Measurements from ENCODE around the gene GABBR1. TPM values are rescaled to one million over a fixed set of nuclear protein-coding genes. Genes with fewer than 3 reads are reported as not detected.
A peak's percentile ranks its signal among the peaks of the same experiment; 100 is the strongest.

Gene GABBR1
- total and polyA plus RNA-seq, 2 of the 13 experiments (the other 11 are each of a cell fraction or from before 2014, with no cell fraction given): 0.07 to 0.37 TPM

DNA sequence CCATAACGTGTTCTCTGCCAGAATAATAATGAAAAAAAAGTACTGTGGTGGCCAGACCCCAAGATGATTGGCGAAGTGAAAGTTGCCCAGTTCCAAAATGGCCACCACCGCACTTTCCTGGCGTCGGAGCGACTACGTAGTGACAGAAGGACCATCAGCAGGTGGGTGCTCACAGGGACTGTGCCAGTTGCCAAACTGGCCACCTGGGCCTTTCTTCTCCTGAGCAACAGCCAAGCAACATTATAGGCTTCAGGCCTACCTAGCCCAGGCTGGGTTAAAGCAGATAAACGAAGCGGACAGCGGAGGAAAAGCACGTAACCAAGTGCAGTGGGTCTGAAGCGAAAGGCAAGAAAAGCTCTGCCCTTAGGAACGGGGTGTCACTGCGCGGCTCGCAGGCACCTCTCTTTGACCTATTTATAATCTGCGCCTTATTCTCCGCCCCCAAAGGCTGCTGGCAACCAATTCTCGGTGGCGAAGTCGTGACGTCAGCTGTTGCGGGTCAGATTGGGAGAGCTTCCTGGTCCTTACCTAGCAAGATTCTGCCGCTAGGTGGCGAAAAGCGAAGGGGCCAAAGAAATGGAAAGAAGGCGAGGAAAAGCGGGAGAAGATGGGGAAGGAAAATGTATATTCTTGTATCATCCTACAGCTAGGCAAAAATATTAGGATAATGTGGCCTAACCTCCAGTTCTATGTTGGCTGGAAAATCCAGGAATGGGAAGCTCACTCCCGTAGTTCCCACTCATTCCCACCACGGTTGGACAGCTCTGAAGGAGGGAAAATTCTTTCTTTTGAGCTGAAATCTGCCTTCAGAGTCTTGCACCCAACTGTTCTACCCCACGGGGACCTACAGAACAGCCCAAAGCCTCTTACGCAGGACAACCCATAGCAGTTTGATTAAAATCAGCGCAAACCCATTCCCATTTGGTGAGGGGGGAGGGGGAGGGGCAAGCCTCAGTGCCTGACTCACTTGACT, 17.0 kb upstream of the GABBR1 start (continued):
- no peak for TF ChIP-seq PAXIP1 (CRISPR knock-in tag; conservative IDR thresholded peaks at IDR 0.05)
- TF ChIP-seq HOXA3 (CRISPR knock-in tag; IDR thresholded peaks at IDR 0.05): peak; percentile 86
- TF ChIP-seq ZNF614 (CRISPR knock-in tag; IDR thresholded peaks at IDR 0.05; ENCODE audit: borderline replicate concordance): 0 out of 2 replicates have a peak, but pooled peaks have one; percentile 23
- 0 out of 2 replicates have a peak, but pooled peaks have one; percentile 43 for TF ChIP-seq ZMAT3 (CRISPR knock-in tag; conservative IDR thresholded peaks at IDR 0.05)
- no peak for TF ChIP-seq FLYWCH1 (CRISPR knock-in tag; IDR thresholded peaks at IDR 0.05)
- no peak for TF ChIP-seq ZNF343 (CRISPR knock-in tag; IDR thresholded peaks at IDR 0.05)
- TF ChIP-seq NFYC (CRISPR knock-in tag; IDR thresholded peaks at IDR 0.05): peak; percentile 79
- TF ChIP-seq ZNF839 (CRISPR knock-in tag; IDR thresholded peaks at IDR 0.05; ENCODE audit: borderline replicate concordance): peak; percentile 34; the same call in 1 of the 2 replicates
- TF ChIP-seq CREM (IDR thresholded peaks at IDR 0.05): peak; percentile 96
- TF ChIP-seq CREM (CRISPR knock-in tag; IDR thresholded peaks at IDR 0.05): peak; percentile 57; the same call in 1 of the 2 replicates
- peak; percentile 84 for TF ChIP-seq NFYB (CRISPR knock-in tag; IDR thresholded peaks at IDR 0.05)
- peak; percentile 67; the same call in 1 of the 2 replicates for TF ChIP-seq THAP9 (CRISPR knock-in tag; IDR thresholded peaks at IDR 0.05; ENCODE audit: borderline replicate concordance)
- 0 out of 2 replicates have a peak, but pooled peaks have one; percentile 53 for TF ChIP-seq HOXA5 (CRISPR knock-in tag; IDR thresholded peaks at IDR 0.05)
- TF ChIP-seq TARDBP (CRISPR knock-in tag; IDR thresholded peaks at IDR 0.05): peak; percentile 63; the same call in 1 of the 2 replicates
- TF ChIP-seq MAFF (IDR thresholded peaks at IDR 0.05; ENCODE audit: low read depth, low read length): 0 out of 2 replicates have a peak, but pooled peaks have one; percentile 17
- peak; percentile 97 for TF ChIP-seq ATF1 (CRISPR knock-in tag; IDR thresholded peaks at IDR 0.05)
- 0 out of 2 replicates have a peak, but pooled peaks have one; percentile 22 for TF ChIP-seq E2F2 (CRISPR knock-in tag; IDR thresholded peaks at IDR 0.05; ENCODE audit: borderline replicate concordance)
- peak; percentile 49; the same call in 1 of the 2 replicates for TF ChIP-seq ZNF292 (CRISPR knock-in tag; IDR thresholded peaks at IDR 0.05; ENCODE audit: borderline replicate concordance, low read depth)
- TF ChIP-seq MZF1 (CRISPR knock-in tag; IDR thresholded peaks at IDR 0.05; ENCODE audit: borderline replicate concordance): 0 out of 2 replicates have a peak, but pooled peaks have one; percentile 52
